Fibroblast of lung (primary cell): Measurements from ENCODE around the gene PIWIL4. TPM values are rescaled to one million over a fixed set of nuclear protein-coding genes. Genes with fewer than 3 reads are reported as not detected.

Experiments
- DNase-seq, 2 donors: peaks; one replicate each; pipeline versions ENCODE4 v3.0.0 to v3.0.0-alpha.2; 2010; ENCODE audit warnings: low read depth in 2 of 2
- H2AFZ ChIP-seq: 2 replicates; pipeline ENCODE4 v1.5.1; 2012; ENCODE audit warnings: low read length, control low read depth, inconsistent platforms
- H3K27ac ChIP-seq: 2 replicates; pipeline ENCODE4 v1.5.1; 2011; ENCODE audit warnings: low read length, control low read depth; ENCODE audit not compliant: insufficient read depth
- H3K27me3 ChIP-seq: 2 replicates; pipeline ENCODE4 v1.5.1; 2011; ENCODE audit warnings: mild to moderate bottlenecking, low read length; ENCODE audit not compliant: control insufficient read depth, insufficient read depth
- H3K36me3 ChIP-seq: 2 replicates; pipeline ENCODE4 v1.5.1; 2011; ENCODE audit warnings: low read length; ENCODE audit not compliant: control insufficient read depth, insufficient read depth
- H3K4me1 ChIP-seq: 2 replicates; pipeline ENCODE4 v1.5.1; 2011; ENCODE audit warnings: low read length; ENCODE audit not compliant: control insufficient read depth, insufficient read depth; ENCODE audit errors: extremely low read depth
- H3K4me2 ChIP-seq: 2 replicates; pipeline ENCODE4 v1.5.1; 2011; ENCODE audit warnings: low read length, control low read depth; ENCODE audit not compliant: insufficient read depth; ENCODE audit errors: extremely low read depth
- H3K4me3 ChIP-seq, 4 experiments: fragments of 200-600 bp in 1 of 4; sonication (generic) in 1 of 4; replicated peaks in 1 of 4; 2 replicates each; pipeline ENCODE4 v1.5.1; 2011 to 2016; ENCODE audit warnings: low read length in 4 of 4, low read depth in 3 of 4, mild to moderate bottlenecking in 3 of 4, control low read depth in 2 of 4, inconsistent platforms in 1 of 4, mixed read lengths in 1 of 4; ENCODE audit not compliant: insufficient read depth in 1 of 4; ENCODE audit errors: control extremely low read depth in 1 of 4
- H3K79me2 ChIP-seq: 2 replicates; pipeline ENCODE4 v1.5.1; 2012; ENCODE audit warnings: mild to moderate bottlenecking, low read length, inconsistent platforms; ENCODE audit not compliant: control insufficient read depth, insufficient read depth
- H3K9ac ChIP-seq: 2 replicates; pipeline ENCODE4 v1.5.1; 2011; ENCODE audit warnings: mild to moderate bottlenecking, low read length, control low read depth; ENCODE audit not compliant: insufficient read depth
- H3K9me3 ChIP-seq: 2 replicates; pipeline ENCODE4 v1.5.1; 2012; ENCODE audit warnings: low read depth, low read length; ENCODE audit not compliant: control insufficient read depth, insufficient read depth
- H4K20me1 ChIP-seq: 2 replicates; pipeline ENCODE4 v1.5.1; 2011; ENCODE audit warnings: low read length; ENCODE audit not compliant: control insufficient read depth, insufficient read depth; ENCODE audit errors: extremely low read depth
- CTCF ChIP-seq, 2 donors: IDR thresholded peaks in 1 of 2; conservative IDR thresholded peaks in 1 of 2; 1 replicate in 1 of 2; 2 replicates in 1 of 2; pipeline ENCODE4 v1.5.1; 2011 to 2012; ENCODE audit warnings: low read length in 2 of 2, control low read depth in 1 of 2, inconsistent platforms in 1 of 2, low read depth in 1 of 2, mild to moderate bottlenecking in 1 of 2
- EZH2 ChIP-seq: IDR thresholded peaks from 2 replicates; pipeline ENCODE4 v1.5.1; 2012; ENCODE audit warnings: low read length, control low read depth, mild to moderate bottlenecking; ENCODE audit errors: missing control alignments
- polyA plus RNA-seq, 2 donors: library from polyadenylated mRNA; depleted of rRNA in 1 of 2; stranded (reverse) in 1 of 2; unstranded in 1 of 2; fragments of >200 nt; gene quantifications; 2 replicates each; pipeline ENCODE4 v1.2.1, GENCODE V29; 2011 to 2012; ENCODE audit warnings: missing spikeins in 1 of 2
- total RNA-seq: library from RNA; depleted of rRNA; stranded (reverse); fragments of >200 nt; gene quantifications from 2 replicates; pipeline ENCODE4 v1.2.1, GENCODE V29; 2014

PIWIL4 gene
- total and polyA plus RNA-seq, 2 donors (not counting 1 experiment from before 2014, with no cell fraction given), result 1.2 to 3.3 TPM

DNA sequence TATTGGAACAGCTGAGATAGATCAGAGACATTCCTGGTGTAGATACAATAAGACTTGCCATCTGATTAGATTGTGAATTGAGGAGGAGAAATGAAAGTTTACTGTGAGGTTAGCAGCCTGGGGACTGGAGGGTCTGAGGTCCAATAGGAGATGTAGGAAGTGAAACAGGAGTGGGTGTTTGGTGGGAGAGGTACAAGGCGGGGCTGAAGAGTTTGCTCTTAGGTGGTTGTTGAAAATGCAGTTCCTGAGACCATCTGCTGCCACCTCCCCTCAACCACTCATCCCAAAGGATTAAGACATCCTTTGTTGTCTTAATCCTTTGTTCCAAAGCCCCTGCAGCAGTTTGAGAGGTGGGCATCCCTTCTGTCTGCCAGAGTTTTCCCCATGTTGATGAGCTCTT is 14.8 kb downstream of the PIWIL4 start:
- Histone ChIP-seq H3K4me3 (no peak overlapping the region), H3K79me2 (no peaks in the 10 kb centered on the region), H4K20me1 (no peaks in the 10 kb centered on the region), H3K9ac (no peak overlapping the region), H2AFZ (no peak overlapping the region), H3K36me3 (no peaks in the 10 kb centered on the region), H3K9me3 (no peaks in the 10 kb centered on the region), H3K4me2 (no peak overlapping the region), H3K27ac (no peak overlapping the region), H3K27me3 (no peaks in the 10 kb centered on the region), H3K4me1 (no peaks in the 10 kb centered on the region)
- TF ChIP-seq EZH2 (no peak), CTCF (conservative IDR thresholded peaks at IDR 0.05 in 1 of 2, IDR thresholded peaks at IDR 0.05 in 1 of 2; ENCODE audit: low read depth in 1 of 2, low read length in 2 of 2) (no peak)
- no peak for DNase-seq

DNA sequence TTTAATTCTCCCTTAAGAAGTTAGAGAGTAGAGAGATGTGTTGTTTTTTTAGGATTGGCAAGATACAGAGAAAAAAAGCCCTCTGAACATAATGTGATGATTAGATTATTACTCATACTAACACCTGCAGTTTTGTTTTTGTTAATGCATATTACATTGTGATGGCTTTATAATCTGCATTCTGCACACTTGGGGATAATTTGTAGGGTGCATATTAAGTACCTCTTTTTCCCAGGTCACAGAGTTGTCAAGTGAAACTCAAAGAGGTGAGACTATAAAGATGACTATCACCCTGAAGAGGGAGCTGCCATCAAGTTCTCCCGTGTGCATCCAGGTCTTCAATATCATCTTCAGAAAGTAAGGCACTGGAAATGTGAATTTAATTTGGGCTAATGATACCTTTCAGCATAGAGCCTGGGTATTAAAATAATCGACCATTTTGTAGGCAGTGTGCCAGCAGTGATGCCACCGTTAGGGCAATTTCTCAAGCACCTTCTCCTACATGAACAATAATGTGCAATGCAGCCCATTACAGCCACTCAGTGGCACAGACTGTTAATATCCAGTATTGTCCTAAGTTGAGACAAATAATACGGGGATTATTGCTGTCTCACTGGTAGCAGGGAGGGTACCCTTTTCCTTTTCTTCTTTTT is 16.2 kb downstream of the PIWIL4 start:
- H3K27ac ChIP-seq, result no peak overlapping the region
- no peak for DNase-seq
- no peak overlapping the region for H3K9ac ChIP-seq
- H2AFZ ChIP-seq, result no peak overlapping the region
- no peaks in the 10 kb centered on the region for H3K9me3 ChIP-seq
- no peaks in the 10 kb centered on the region for H3K79me2 ChIP-seq
- H3K4me1 ChIP-seq, result no peaks in the 10 kb centered on the region
- H3K36me3 ChIP-seq, result no peaks in the 10 kb centered on the region
- TF ChIP-seq EZH2, result no peak
- no peak for TF ChIP-seq CTCF (conservative IDR thresholded peaks at IDR 0.05 in 1 of 2, IDR thresholded peaks at IDR 0.05 in 1 of 2; ENCODE audit: low read depth in 1 of 2, low read length in 2 of 2)
- no peak overlapping the region for H3K4me3 ChIP-seq
- H3K4me2 ChIP-seq, result no peak overlapping the region
- no peaks in the 10 kb centered on the region for H4K20me1 ChIP-seq
- H3K27me3 ChIP-seq, result no peaks in the 10 kb centered on the region

- no peak for DNase-seq
Measured at GRCh38 chr11:94583866-94584500, 16.8 kb downstream of the PIWIL4 start.

More at GRCh38 chr11:94583866-94584500, 16.8 kb downstream of the PIWIL4 start:
- Histone ChIP-seq H2AFZ (no peak overlapping the region), H4K20me1 (no peaks in the 10 kb centered on the region), H3K4me3 (no peak overlapping the region), H3K9ac (no peak overlapping the region), H3K27me3 (no peaks in the 10 kb centered on the region), H3K27ac (no peak overlapping the region), H3K9me3 (no peaks in the 10 kb centered on the region), H3K4me2 (no peak overlapping the region), H3K4me1 (no peaks in the 10 kb centered on the region), H3K36me3 (no peaks in the 10 kb centered on the region), H3K79me2 (no peaks in the 10 kb centered on the region)
- TF ChIP-seq EZH2 (no peak), CTCF (conservative IDR thresholded peaks at IDR 0.05 in 1 of 2, IDR thresholded peaks at IDR 0.05 in 1 of 2; ENCODE audit: low read depth in 1 of 2, low read length in 2 of 2) (no peak)
